HG02610 (cell line): ENCODE results near the gene HMCN2.
"Not testable (repeated sequence)": the region's sequence is repeated elsewhere in the genome, so short reads cannot be mapped to it uniquely, and the experiment has no call there.

ENCODE experiments used
- ATAC-seq: cut with Tn5 transposase; IDR thresholded peaks from one replicate; pipeline ENCODE4 v1.9.1; 2021; ENCODE audit warnings: mild to moderate bottlenecking, moderate library complexity; ENCODE audit not compliant: unreplicated experiment

Gene HMCN2

DNA sequence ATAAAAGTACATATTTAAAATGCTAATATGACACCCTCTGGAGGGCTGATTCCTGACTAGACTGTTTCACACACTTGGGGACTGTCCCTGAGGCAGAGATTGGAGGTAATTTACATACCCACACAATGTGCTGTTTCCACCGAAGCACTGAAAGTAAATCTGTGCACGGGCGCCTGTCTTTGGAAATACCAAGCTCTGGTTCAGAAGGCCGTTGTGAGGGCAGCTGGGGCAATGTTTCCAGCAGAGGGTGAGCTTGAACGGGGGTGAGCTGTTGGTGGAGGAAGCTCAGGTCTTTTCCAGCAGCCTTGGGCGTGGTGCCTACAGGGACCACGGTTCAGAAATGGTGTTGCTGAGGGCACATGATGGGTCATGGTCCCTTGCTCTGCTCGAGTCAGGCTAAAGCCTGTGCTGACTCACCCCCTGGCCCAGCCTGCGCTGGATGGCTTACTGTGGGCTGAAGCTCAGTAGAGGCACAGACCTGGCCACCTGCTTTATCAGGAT, 25.8 kb upstream of the HMCN2 start:
- peak; percentile 81 for ATAC-seq

- peak; percentile 47 for ATAC-seq
Measured at GRCh38 chr9:130240410-130241197, 25.0 kb upstream of the HMCN2 start.

DNA sequence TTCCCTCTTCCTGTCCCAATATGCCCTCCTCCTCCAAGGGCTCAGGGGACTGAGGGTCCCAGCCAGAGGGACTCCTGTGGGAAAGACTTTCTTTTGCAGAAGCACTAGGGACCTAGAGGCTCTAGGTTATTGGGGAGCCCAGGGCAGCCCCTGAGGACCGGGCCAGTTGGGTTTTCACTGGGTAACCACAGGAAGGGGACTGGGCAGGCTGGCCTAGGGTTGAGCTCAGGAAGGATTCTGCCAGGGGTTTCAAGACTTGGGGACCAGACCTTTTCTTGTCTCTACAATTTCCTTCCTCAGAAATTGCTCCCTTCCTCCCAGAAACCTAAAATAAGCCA, 24.4 kb upstream of the HMCN2 start:
- no peak for ATAC-seq

GRCh38 chr9:130242270-130243014, 23.1 kb upstream of the HMCN2 start:
- ATAC-seq = no peak

DNA sequence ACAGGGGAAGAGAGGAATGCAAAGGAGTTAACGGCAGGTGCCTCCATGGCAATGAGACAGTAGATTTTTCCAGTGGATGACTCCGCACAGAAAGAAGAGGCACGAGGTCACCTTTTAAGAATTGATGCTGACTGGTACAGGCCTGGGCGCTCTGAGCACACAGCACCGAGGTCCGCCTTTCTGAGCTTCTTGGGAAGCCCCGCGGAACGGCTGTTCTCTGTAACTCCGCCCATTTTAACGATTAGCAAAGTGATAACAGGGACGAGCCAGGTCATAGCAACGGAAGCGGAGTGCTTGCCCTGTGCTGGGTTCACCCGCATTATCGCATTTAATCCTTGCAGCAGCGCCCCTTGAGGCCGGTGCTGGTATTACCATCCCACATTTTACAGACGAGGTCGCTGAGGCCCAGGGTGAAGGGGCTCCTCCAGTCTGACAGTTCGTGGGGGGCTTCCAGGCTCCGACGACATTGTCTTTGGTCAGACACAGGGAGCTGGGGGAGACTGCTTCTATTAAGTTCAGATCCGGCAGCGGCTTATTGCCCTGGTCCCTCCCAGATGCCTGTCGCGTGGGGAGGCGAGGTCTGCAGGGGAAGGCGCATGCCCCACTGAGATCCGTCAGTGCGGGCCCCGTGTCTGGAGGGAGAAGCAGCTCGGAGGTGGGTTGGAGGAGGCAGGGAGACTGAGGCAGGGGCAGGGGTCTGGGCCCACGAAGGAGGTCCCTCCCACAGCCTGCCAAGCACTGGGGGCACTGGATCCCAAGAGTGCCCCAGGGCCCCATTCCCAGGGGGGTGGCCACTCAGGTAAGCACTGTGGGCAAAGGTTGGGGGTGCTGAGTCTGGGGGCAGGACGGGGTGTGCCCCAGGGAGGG, 22.3 kb upstream of the HMCN2 start:
- ATAC-seq = no peak

DNA sequence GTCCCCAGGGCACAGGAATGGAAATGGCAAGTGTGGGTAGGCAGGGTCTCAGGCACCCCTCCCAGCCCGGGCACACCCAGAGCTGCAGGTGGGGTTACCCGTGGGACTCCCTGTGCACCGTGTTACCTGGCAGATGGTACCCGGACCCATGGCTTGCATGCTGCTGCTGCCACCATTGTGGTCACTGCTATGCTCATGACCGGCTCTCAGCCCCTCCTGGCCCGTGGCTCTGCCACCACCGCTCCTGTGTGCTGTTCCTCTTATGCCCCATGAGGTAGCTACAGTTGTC, 21.7 kb upstream of the HMCN2 start:
- no peak for ATAC-seq

- no peak for ATAC-seq
Measured at GRCh38 chr9:130244548-130245165, 20.9 kb upstream of the HMCN2 start.

GRCh38 chr9:130245474-130245873, 20.1 kb upstream of the HMCN2 start:
- no peak for ATAC-seq

GRCh38 chr9:130246126-130246525, 19.4 kb upstream of the HMCN2 start:
- no peak for ATAC-seq

GRCh38 chr9:130254747-130255630, 10.6 kb upstream of the HMCN2 start:
- no peak for ATAC-seq

GRCh38 chr9:130255631-130256134, 9.9 kb upstream of the HMCN2 start:
- ATAC-seq = no peak

DNA sequence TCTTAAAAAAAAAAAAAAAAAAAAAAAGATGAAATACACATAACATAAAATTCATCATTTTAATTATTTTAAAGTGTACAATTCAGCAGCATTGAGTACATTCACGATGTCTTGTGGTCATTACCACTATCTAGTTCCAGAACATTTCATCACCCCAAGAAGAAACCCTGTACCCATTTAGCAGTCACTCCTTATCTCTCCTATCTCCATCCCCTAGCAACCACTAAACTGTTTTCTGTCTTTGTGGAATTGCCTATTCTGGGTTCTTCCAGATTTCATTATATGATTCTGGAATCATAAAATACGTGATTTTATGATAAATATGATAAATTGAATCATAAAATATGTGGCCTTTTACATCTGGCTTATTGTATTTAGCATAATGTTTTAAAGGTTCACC, 8.9 kb upstream of the HMCN2 start:
- no peak for ATAC-seq

- not testable (repeated sequence) for ATAC-seq
Measured at GRCh38 chr9:130258137-130258536, 7.4 kb upstream of the HMCN2 start.

- ATAC-seq = no peak
Measured at GRCh38 chr9:130259044-130259443, 6.5 kb upstream of the HMCN2 start.

GRCh38 chr9:130260816-130261765, 4.5 kb upstream of the HMCN2 start:
- no peak for ATAC-seq

DNA sequence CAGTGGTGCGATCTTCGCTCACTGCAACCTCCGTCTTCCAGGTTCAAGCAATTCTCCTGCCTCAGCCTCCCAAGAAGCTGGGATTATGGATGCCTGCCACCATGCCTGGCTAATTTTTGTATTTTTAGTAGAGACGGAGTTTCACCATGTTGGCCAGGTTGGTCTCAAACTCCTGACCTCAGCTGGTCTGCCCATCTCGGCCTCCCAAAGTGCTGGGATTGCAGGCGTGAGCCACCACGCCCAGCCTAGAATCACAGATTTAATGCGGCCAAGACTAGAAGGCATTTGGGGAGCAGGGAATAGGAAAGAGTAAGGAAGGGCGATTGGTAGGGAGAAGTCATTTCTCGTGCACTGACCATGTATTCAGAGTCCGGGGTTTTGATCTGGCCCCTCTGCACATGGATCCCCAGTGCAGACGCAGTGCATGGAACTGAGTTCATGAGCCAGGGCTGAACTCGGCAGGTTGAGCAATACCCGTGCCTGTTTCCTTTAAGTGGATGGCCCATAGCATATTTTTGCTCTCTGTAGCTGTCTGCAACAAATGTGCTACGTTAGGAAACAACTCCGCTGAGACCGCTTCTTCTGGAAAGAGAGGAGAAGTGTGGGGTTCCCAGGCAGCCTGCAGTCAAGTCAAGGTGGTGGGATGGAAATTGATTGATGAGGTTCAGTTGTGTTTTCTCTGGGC, 3.4 kb upstream of the HMCN2 start:
- ATAC-seq = no peak

DNA sequence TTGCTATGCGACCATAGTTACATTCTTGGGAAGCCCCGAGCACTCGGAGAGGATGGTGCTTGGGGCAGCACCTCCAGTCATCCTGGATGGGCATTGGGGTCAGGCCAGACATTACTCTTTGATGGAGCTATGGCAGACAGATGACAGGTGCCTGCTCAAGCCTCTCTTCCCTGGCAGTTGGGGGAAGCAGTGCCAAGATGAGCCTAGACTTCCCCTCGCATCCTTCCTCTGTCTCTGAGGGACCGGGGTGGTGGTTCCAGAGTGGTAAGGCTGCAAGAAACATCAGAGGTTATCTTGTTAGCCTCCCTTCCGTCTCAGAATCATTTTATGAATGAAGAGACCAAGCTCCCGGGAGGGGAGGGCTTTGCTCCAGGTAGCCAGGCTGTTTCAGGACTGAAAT, 2.8 kb upstream of the HMCN2 start:
- no peak for ATAC-seq
